GM12873 (cell line): ENCODE results near the gene ZNF618.

Experiments used
- CTCF ChIP-seq: IDR thresholded peaks from 2 replicates; pipeline ENCODE4 v1.5.1; 2012; ENCODE audit warnings: low read depth, mild to moderate bottlenecking, moderate library complexity, low read length, control low read depth; ENCODE audit not compliant: insufficient read depth; ENCODE audit errors: missing control alignments

Gene ZNF618

DNA sequence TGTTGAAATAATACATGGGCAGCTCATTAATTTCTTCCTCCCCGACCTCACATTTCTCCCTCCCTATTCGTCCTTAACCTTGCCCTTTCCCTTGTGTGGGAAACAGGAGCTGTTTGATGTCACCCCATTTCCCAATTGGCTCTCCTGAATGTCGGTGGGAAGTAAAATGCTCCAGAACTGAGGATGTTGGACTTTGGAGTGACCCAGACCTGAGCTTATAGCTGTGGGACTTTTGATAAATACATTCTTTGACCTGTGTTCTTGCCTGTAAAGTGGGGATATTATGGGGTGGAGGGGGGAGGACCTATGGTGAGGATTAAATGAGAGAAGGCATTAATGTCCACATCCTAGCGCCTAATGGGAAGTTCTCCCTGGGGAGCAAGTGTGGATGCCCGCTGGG, 91.3 kb downstream of the ZNF618 start:
- TF ChIP-seq CTCF = no peak

GRCh38 chr9:113969343-113969742, 93.2 kb downstream of the ZNF618 start:
- no peak for TF ChIP-seq CTCF

- no peak for TF ChIP-seq CTCF
Observed at GRCh38 chr9:113973226-113973625, 97.1 kb downstream of the ZNF618 start.

GRCh38 chr9:113973963-113974413, 97.9 kb downstream of the ZNF618 start:
- no peak for TF ChIP-seq CTCF

- no peak for TF ChIP-seq CTCF
Observed at GRCh38 chr9:113976915-113977314, 100.8 kb downstream of the ZNF618 start.

DNA sequence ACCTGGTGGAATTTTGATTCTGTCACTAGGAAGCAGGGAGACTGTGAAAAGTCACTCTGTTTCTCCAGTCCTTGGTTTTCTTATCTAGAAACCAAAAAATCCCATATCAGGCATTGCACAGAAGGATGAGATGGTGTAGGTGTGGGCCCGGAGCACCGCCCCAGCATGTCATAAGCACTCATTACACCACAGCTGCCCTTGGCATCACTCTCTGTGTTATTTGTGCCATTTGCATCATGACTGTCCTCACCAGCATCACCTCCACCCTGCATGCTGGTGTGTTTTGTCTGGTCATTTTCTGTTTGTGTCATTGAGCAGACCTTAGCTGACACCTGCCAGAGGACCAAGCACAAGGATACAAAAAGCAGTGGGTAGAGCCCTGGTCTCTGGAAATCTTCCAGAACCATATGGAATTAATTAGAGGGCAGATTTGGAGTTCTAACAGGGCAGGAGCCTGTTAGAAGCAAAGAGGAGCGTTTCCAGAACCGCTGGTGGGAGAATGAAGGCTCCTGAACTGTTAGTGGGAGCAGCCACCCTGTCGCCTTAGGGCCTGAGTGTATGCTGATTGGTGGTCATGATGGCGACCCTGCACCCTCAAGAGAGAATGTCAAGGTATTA, 102.7 kb downstream of the ZNF618 start:
- no peak for TF ChIP-seq CTCF

- TF ChIP-seq CTCF = no peak
Observed at GRCh38 chr9:113979343-113980127, 103.4 kb downstream of the ZNF618 start.
